ENCODE measurements around the gene LRG1.

The LRG1 gene

DNA sequence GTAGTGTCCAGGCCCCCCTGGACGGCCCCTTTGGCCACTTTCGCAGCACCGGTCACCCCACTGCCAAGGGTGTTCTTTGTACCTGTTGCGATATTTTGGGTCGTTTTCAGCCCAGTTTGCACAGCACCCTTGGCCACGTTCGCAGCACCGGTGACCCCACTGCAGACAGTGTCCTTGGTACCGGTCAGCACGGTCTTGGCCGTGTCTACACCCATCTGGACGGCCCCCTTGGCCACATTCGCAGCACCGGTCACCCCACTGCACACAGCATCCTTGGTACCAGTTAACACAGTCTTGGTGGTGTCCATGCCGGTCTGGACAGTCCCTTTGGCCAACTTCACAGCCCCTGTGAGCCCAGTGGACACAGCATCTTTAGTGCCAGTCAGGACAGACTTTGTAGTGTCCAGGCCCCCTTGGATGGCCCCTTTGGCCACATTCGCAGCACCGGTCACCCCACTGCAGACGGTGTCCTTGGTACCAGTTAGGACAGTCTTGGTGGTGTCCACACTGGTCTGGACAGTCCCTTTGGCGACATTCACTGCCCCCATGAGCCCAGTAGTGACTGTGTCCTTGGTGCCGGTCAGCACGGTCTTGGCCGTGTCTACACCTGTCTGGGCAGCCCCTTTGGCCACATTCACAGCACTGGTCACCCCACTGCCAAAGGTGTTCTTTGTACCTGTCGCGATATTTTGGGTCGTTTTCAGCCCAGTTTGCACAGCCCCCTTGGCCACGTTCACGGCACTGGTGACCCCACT, 28.4 kb downstream of the LRG1 start:
- DNase-seq (ENCODE audit: low read depth in 2 of 2) = no peak

DNA sequence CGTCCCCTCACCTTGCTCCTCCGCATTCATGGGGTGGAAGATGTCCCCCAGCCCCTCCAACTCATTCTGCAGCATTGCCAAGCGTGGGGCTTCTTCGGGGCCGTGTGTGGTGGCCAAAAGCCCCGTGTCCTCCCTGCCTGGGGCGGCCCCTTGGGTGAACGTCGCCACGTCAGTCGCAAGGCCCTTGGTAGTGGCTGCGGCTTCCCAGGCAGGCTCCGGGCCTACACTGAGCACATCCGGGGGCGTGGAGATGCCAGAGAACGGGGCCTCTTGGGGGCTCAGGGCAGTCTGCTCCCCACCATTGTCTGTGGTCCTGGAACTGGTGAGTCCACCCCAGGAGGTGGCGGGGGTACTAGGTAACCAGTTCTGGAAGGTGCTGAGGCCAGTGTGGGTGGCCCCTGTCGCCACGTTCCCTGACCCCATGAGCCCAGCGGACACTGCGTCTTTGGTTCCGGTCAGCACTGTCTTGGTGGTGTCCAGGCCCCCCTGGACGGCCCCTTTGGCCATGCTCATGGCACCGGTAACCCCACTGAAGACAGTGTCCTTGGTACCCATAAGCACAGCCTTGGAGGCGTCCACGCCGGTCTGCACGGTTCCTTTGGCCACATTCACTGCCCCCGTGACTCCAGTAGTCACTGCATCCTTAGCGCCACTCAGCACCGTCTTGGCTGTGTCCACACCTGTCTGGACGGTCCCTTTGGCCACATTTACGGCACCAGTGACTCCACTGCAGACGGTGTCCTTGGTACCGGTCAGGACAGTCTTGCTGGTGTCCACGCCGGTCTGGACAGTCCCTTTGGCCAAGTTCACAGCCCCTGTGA, 29.2 kb downstream of the LRG1 start:
- no peak for DNase-seq (ENCODE audit: low read depth in 2 of 2)

GRCh38 chr19:4508698-4509097, 31.1 kb downstream of the LRG1 start:
- no peak for DNase-seq (ENCODE audit: low read depth in 2 of 2)

GRCh38 chr19:4507804-4508203, 32.0 kb downstream of the LRG1 start:
- DNase-seq (ENCODE audit: low read depth in 2 of 2) = no peak

DNA sequence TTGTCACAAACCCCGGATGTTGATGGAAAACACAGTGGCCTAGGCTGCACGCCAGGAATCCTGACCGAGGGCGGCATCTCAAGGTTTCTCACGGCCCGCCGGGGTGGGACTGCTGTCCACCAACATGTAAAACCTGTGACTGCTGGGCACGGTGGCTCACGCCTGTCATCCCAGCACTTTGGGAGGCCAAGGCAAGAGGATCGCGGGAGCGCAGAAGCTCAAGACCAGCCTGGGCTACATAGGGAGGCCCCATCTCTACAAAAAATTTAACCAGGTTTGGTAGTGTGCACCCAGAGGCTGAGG, 32.7 kb downstream of the LRG1 start:
- no peak for DNase-seq (ENCODE audit: low read depth in 2 of 2)

- DNase-seq (ENCODE audit: low read depth in 2 of 2) = no peak
Observed at GRCh38 chr19:4506449-4507149, 33.2 kb downstream of the LRG1 start.

GRCh38 chr19:4505570-4506448, 34.0 kb downstream of the LRG1 start:
- DNase-seq (ENCODE audit: low read depth in 2 of 2) = no peak

DNA sequence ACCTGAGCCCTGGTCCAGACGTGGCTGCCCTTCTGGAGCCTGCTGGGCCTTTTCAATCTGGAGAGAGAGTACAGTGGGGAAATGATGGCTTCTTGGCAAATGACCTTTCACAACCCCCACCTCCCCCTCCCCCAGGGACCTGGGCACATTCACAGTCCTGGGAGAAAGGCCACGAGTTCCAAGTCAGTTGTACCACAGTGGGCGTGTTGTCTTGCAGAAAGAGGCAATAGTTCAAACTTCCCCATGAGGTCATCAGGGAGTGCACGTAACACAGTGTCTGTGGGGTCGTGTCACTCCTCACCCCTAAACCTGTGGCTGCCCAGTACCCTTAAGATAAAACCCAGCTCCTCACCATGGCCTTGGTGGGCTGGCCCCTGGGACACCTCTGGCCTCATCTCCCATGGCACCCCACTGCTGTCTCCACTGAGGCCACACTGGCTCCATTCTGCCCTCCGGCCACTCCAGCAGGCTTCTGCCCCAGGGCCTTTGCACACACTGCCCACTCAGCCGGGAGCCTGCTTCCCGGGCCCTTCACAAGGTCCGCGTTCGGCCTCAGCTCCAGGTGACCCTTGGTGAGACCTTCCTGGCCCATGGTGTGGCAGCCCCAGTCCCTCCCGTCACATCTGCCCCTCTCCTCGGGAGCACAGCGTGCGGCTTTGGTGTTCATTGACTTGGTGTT, 34.8 kb downstream of the LRG1 start:
- no peak for DNase-seq (ENCODE audit: low read depth in 2 of 2)

- DNase-seq (ENCODE audit: low read depth in 2 of 2) = no peak
Observed at GRCh38 chr19:4504297-4504701, 35.5 kb downstream of the LRG1 start.

GRCh38 chr19:4503825-4504170, 36.0 kb downstream of the LRG1 start:
- no peak for DNase-seq (ENCODE audit: low read depth in 2 of 2)

GRCh38 chr19:4503132-4503824, 36.6 kb downstream of the LRG1 start:
- DNase-seq (ENCODE audit: low read depth in 2 of 2) = no peak

- DNase-seq (ENCODE audit: low read depth in 2 of 2) = no peak
Observed at GRCh38 chr19:4502282-4503131, 37.3 kb downstream of the LRG1 start.

DNA sequence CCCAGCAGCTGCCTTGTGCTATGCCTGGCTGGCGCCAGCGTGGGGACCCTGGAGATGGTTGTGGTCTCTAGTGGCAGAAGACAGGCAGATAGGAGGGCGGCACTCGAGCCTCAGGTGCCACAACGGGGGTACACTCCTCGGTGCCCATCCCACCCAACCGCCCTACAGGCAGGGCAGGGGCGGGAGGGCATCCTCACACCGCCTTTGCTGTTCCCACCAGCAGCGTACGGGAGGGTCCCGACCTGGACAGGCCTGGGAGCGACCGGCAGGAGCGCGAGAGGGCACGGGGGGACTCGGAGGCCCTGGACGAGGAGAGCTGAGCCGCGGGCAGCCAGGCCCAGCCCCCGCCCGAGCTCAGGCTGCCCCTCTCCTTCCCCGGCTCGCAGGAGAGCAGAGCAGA, 38.1 kb downstream of the LRG1 start:
- no peak for DNase-seq (ENCODE audit: low read depth in 2 of 2)

- no peak for DNase-seq (ENCODE audit: low read depth in 2 of 2)
Observed at GRCh38 chr19:4500841-4501591, 38.8 kb downstream of the LRG1 start.

GRCh38 chr19:4499855-4500254, 40.0 kb downstream of the LRG1 start:
- no peak for DNase-seq (ENCODE audit: low read depth in 2 of 2)

GRCh38 chr19:4499318-4499717, 40.5 kb downstream of the LRG1 start:
- no peak for DNase-seq (ENCODE audit: low read depth in 2 of 2)

- DNase-seq (ENCODE audit: low read depth in 2 of 2) = no peak
Observed at GRCh38 chr19:4498694-4499093, 41.1 kb downstream of the LRG1 start.

DNA sequence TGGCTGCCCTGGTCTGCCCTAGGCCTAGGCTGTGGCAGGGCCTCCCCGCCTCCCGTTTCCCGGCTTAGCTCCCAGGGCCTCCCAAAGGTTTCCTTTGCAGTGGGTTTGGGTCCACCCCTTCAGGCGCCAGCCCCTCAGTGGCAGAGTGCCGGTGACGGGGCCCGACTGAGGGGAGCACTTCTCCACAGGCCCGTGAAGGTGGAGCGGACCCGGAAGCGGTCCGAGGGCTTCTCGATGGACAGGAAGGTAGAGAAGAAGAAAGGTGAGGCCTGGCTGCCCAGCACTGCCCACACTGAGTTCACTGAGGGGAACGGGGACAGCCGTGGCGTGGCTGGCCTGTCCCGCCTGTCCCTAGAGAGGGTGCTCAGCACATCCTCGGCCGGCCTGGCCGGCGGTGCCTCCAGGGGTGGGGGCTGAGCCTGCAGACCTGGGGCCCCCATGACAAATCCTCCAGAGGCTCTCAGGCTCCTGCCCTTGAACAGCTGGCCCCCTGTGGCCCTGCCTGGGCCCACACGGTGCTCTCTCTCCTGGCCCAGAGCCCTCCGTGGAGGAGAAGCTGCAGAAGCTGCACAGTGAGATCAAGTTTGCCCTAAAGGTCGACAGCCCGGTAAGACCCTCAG, 42.0 kb downstream of the LRG1 start:
- no peak for DNase-seq (ENCODE audit: low read depth in 2 of 2)

- DNase-seq (ENCODE audit: low read depth in 2 of 2) = no peak
Observed at GRCh38 chr19:4496304-4496703, 43.5 kb downstream of the LRG1 start.

All from activated CD8-positive, alpha-beta memory T cell treated with anti-CD3 and anti-CD28 coated beads for 4 hours (primary cell).